Hematopoietic multipotent progenitor cell treated with erythropoietin and hydrocortisone succinate and interleukin-3 and kit ligand, for 17 days (in vitro differentiated cells): ENCODE data around the gene TBC1D16.

ENCODE experiments used
- DNase-seq: peaks from one replicate; pipeline ENCODE4 v3.0.0-alpha.2; 2015; ENCODE audit warnings: low spot score

TBC1D16 gene

GRCh38 chr17:80025140-80025539 is 10.5 kb downstream of the TBC1D16 start:
- no peak for DNase-seq

GRCh38 chr17:80024206-80024972 is 11.3 kb downstream of the TBC1D16 start:
- no peak for DNase-seq

DNA sequence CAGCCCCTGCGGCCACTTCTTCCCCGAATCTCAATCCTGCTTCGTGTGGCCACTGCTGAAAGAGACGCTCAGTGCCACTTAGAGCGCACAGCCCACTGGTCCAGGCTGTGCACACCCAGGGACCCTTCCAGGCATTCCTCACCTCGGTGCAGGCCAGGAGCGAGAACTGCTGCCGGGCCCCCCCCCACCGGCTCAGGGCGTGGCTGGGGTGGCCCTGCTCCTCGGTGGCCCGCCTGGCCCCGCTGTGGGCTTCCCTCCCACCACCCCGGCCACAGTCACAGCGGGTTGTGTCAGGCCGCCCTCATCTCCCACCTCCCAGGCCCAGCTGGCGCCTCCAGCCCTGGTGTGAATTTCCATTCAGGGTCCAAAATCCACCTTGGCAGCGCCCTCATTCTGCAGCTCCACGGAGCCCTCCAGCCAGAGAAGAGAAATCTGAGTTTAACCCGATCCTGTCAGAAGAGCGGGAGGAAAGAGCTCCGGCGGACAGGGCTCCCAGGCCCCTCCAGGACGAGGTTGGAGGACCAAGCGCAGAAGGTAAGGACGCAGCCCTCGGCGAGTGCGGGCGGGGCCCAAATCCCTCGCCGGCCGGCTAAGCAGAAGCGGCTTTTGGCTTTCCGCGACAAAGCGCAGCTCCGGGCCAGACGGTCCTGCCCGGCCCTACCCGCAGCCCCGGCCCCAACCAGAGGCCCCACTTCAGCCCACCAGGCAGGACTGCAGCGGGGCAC is 12.0 kb downstream of the TBC1D16 start:
- DNase-seq = no peak

- no peak for DNase-seq
Measured at GRCh38 chr17:80021600-80021999, 14.1 kb downstream of the TBC1D16 start.

GRCh38 chr17:80018917-80019651 is 16.6 kb downstream of the TBC1D16 start:
- no peak for DNase-seq

DNA sequence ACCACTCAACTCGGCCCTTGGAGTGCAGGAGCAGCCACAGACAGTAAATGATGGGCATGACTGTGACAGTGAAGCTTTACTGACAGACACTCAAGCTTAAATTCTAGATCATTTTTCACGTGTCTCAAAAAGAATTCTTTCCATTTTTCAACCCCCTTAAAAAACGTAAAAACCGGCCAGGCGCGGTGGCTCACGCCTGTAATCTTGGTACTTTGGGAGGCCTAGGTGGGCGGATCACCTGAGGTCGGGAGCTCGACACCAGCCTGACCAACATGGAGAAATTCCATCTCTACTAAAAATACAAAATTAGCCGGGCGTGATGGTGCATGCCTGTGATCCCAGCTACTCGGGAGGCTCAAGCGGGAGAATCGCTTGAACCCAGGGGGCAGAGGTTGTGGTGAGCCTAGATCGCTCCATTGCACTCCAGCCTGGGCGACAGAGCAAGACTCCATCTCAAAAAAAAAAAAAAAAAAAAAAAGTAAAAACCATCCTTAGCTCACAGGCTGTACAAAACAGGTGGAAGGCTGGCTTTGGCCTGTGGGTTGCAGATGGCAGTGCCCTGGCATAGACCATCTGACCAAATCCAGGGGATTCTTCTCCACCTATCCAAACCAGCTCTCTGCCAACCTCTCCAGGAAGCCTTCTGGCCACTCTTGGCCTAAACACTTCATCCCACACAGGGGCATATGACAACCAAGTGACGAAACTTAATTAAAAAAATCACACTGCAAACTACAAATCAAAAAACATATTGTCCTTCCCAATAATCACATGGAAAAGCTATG is 18.3 kb downstream of the TBC1D16 start:
- DNase-seq = no peak

- no peak for DNase-seq
Measured at GRCh38 chr17:80012765-80013741, 22.6 kb downstream of the TBC1D16 start.

DNA sequence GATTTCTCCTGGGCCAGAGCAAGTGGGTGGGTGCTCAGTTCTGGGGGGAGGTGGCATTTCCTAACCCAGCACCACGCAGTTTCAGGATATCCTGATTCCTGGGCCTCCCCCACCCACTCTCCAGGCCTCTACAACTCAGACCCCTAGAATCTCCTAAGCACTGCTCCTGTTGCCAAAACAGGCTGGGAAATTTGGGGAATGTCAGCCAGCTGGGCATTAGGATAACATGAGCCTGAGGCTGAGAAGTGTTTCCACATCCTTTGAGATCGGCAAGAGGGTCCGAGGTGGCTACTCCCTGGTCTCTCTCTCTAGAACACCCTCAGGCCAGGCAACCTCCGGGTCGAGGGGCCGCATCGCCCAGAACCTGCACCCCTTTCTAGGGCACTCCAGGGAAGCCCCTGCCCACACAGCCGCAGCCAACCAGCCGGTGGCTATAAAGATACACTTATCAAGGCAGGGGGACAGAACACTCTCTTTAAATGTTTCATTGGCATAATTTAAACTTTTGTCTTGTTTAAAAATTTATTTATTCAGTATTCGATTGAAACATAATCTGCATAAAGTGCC is 23.6 kb downstream of the TBC1D16 start:
- DNase-seq = no peak

- no peak for DNase-seq
Measured at GRCh38 chr17:80010283-80010858, 25.3 kb downstream of the TBC1D16 start.

DNA sequence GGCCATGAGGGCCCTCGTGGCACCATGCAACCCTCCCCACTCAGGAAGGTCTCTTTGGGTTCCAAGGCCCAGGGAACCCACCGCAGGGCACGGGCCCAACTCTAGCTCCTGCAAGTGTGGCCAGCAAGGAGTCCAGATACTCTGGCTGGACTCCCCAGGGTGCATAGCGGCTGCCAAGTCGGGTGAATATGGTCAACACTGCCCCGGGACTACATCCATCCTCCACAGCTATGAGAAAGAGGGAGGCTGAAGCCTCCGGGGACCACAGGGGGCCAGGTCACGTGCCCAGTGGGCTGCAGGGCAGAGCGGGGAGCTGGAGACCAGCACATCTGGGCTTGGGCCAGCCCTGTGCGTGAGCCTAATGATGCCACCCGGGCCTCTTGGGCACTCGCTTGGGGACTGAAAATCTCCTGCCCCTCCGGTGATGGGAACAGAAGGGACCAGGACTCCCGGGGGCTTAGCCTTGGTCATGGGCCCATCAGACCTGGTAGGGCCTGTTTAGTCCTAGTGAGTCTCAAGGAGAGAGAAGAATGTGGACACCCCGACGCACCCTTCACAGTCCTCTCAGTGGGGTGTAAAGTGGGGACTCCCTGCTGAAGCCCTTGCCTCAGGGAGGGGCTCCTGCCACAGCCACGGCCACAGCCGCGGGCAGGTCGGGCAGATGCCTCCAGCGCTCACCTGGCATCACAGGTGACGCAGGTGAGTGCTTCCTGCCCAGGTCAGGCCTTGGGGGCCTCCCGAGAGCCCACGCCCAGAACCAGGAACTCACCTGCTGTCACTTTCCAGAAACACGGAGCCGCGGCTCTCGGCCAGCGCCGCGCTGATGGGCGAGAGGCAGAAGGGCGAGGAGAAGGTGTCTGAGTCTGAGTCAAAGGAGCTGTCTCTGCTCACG is 26.0 kb downstream of the TBC1D16 start:
- DNase-seq = no peak

DNA sequence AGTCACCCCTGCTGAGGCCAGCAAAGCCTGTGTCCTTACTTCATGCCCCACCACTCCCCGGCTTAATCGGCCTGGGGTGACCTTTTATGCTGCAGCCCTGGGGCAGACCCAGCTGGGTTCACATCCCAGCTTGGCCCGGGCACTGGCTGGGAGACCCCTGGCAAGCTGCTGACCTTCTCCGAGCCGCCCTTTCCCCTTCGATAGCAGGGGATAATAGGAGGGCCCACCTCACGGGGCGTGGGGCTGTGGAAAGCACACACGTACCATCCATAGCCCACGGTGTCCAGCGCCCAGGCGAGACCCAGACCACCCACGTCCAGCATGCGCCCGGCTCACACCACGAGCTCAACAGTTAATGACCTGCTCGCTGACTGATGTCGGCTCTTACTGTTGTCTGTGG is 26.8 kb downstream of the TBC1D16 start:
- DNase-seq = no peak

DNA sequence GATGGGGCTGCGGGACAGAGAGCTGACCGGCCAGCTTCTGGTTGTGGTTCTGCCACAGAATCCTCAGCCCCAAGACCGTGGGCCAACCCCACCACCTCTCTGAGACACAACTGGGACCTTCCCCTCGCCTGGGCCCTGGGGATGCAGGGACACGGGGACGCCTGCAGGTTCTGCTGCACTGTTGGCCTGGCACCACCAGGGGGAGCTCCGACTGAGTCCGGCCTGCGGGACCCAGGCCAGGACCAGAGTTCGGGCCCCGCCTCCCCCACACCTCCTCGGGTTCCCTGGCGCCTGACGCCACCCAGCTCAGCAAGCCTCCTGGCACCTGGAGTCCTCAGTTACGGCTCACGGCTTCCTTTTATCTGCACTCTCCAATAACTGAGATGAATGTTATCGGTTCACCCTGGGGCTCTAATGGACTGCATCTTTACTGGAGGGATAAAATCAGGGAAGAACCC is 27.3 kb downstream of the TBC1D16 start:
- peak; percentile 66 for DNase-seq

GRCh38 chr17:80007939-80008338 is 27.7 kb downstream of the TBC1D16 start:
- no peak for DNase-seq

DNA sequence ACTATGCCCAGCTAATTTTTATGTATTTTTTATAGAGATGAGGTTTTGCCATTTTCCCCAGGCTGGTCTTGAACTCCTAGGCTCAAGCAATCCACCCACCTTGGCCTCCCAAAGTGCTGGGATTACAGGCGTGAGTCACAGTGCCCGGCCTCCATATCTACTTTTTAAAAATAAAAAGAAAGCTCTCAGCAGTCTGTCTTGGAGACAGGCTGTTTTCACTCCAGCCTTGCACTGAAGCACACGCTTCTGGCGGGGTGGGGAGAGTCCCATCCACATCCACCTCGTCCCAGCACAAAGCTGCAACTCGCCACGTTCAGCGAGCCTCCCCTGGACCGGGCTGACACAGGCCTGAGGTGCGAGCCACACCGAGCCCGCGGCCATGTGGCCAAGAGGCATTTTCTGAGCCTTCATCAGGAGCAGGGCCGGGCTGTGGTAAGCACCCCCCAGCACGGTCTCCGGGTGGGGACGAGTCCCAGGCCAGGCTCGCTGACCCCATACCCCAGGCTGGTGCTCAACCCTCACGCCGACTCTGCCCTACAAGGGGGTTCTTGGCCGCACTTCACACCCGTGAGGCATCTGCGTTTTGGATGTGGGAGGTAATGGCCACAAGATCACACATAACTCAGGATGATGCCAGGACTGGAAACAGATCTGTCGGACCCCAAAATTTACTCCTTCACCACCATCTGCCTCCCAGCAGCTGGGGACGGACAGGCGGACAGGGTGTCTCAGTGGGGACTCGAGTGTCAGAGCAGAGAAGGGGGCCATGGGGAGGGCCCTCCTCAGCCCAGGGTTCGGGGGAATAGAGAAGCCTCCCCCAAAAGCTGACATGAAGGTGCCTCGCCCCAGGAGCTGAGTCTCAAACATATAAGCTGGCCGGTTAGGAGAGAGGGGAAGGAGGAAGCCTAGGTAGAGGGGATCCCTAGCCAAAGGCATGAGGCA is 28.6 kb downstream of the TBC1D16 start:
- DNase-seq = no peak

GRCh38 chr17:80006339-80006720 is 29.3 kb downstream of the TBC1D16 start:
- no peak for DNase-seq

DNA sequence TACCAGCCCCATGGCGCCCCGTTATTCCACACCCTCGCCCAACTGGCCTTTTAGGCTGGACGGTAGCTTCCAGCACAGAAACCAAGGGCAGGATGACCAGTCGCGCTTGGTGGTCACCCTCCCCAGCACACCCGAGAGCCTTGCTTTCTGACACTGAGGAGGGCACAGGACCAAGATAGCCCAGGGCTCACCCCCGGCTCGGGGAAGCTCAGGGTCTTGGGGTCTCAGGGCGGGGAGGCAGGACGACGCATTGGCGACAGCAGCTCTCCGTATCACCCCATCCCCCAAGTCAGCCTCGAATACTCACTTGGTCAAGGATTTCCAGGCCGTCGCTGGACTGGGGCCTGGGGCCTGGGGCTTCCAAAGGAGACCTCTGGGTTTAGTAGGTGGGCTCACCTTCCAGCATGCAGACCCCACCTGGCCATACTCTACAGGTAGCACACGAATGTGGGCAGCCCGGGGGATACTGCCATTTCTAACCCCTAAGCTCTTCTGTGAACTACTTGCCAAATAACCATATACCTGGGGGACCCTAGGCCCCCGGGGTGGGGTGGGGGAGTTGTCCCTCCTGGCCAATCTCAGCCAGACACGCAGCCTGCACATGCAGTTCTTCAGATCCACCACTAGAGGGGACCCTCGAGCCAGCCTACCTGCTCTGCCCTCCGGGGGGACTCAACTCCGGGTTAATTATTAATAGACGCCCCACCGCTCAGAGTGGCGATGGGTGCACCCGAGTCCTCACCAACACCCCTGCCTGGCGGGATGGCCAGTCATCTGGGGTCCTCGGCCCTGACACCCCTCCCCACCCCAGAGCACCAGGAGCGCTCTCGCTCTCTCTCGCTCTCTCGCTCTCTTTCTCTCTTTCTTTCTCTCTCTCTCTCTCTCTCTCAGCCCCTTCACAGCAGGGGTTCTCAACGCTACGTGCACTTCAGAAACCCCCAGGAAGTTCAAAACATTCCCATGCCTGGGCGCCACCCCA is 30.0 kb downstream of the TBC1D16 start:
- DNase-seq = peak; percentile 56

DNA sequence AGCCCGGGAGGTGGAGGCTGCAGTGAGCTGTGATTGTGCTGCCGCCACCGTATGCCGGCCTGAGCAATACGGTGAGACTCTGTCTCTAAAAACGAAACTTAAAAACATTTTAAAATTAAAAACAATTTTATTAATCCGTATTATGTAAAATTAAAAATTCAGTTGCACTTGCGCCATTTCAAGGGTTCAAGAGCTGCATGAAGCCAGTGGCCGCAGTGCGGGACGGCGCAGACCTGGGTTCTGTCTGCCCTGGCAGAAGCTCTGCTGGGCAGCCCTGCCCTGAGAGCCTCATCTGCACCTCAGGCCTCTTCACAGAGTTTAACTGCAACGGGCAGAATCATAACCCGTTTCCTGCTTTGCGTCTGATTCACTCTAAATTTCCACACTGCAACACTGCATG is 31.7 kb downstream of the TBC1D16 start:
- DNase-seq = no peak
